ENCODE results near the gene LAMA4. TPM values are rescaled to one million over a fixed set of nuclear protein-coding genes. Genes with fewer than 3 reads are reported as not detected.

LAMA4 gene
- total RNA-seq, 4 donors from 2014 or later = 107 to 329 (median 271) TPM

GRCh38 chr6:112251171-112251875 is 3.0 kb downstream of the LAMA4 start:
- peak overlapping the region; percentile 93 to 98 for H3K27ac ChIP-seq
- no peaks in the 10 kb centered on the region for H3K4me1 ChIP-seq
- no peaks in the 10 kb centered on the region for H3K36me3 ChIP-seq
- no peaks in the 10 kb centered on the region for H3K9me3 ChIP-seq
- intact Hi-C loops (cut with DNase I; ENCODE audit: low total_unique reads) = no loop called here
- H3K4me3 ChIP-seq = peak overlapping the region; percentile 76 to 84
- TF ChIP-seq POLR2A (IDR thresholded peaks at IDR 0.05) (no peak), CTCF (IDR thresholded peaks at IDR 0.05) (no peak)
- DNase-seq = peak; percentile 76 to 84
- H3K27me3 ChIP-seq = no peaks in the 10 kb centered on the region

- DNase-seq = no peak
- TF ChIP-seq POLR2A (IDR thresholded peaks at IDR 0.05) = no peak
- no peak overlapping the region for H3K4me3 ChIP-seq
- no peaks in the 10 kb centered on the region for H3K9me3 ChIP-seq
- H3K27me3 ChIP-seq = no peaks in the 10 kb centered on the region
- peaks cover 0 to 5% of the 10 kb centered on the region in 2 donors for H3K4me1 ChIP-seq
- H3K27ac ChIP-seq = peak overlapping the region; percentile 93 to 98
- no peaks in the 10 kb centered on the region for H3K36me3 ChIP-seq
- intact Hi-C loops (cut with DNase I; ENCODE audit: low total_unique reads) = no loop called here
Observed at GRCh38 chr6:112249489-112249888, 4.9 kb downstream of the LAMA4 start.

GRCh38 chr6:112247275-112247674 is 7.1 kb downstream of the LAMA4 start:
- intact Hi-C loops (cut with DNase I; ENCODE audit: low total_unique reads) = no loop called here
- H3K4me1 ChIP-seq = peaks cover 0 to 5% of the 10 kb centered on the region in 2 donors
- H3K9me3 ChIP-seq = no peaks in the 10 kb centered on the region
- H3K27ac ChIP-seq = peak overlapping the region; percentile 76 to 98
- TF ChIP-seq POLR2A (IDR thresholded peaks at IDR 0.05) = no peak
- no peak for TF ChIP-seq CTCF (IDR thresholded peaks at IDR 0.05)
- H3K36me3 ChIP-seq = no peaks in the 10 kb centered on the region
- H3K27me3 ChIP-seq = no peaks in the 10 kb centered on the region
- H3K4me3 ChIP-seq = no peak overlapping the region
- DNase-seq = no peak

GRCh38 chr6:112245511-112246203 is 8.7 kb downstream of the LAMA4 start:
- intact Hi-C loops (cut with DNase I; ENCODE audit: low total_unique reads) = no loop called here
- peaks cover 0 to 5% of the 10 kb centered on the region in 2 donors for H3K4me1 ChIP-seq
- no peaks in the 10 kb centered on the region for H3K36me3 ChIP-seq
- H3K4me3 ChIP-seq = no peak overlapping the region
- no peaks in the 10 kb centered on the region for H3K27me3 ChIP-seq
- no peak for TF ChIP-seq CTCF (IDR thresholded peaks at IDR 0.05)
- no peak for TF ChIP-seq POLR2A (IDR thresholded peaks at IDR 0.05)
- peak overlapping the region; percentile 76 to 98 for H3K27ac ChIP-seq
- no peaks in the 10 kb centered on the region for H3K9me3 ChIP-seq
- no peak for DNase-seq

- H3K36me3 ChIP-seq = no peaks in the 10 kb centered on the region
- peak overlapping the region; percentile 76 to 98 for H3K27ac ChIP-seq
- peak overlapping the region in 1 of 2 donors; percentile 9 for H3K4me3 ChIP-seq
- intact Hi-C loops (cut with DNase I; ENCODE audit: low total_unique reads) = no loop called here
- H3K4me1 ChIP-seq = peaks cover 0 to 5% of the 10 kb centered on the region in 2 donors
- no peak for DNase-seq
- no peaks in the 10 kb centered on the region for H3K27me3 ChIP-seq
- no peaks in the 10 kb centered on the region for H3K9me3 ChIP-seq
- TF ChIP-seq CTCF (IDR thresholded peaks at IDR 0.05) = no peak
- TF ChIP-seq POLR2A (IDR thresholded peaks at IDR 0.05) = no peak
Observed at GRCh38 chr6:112243861-112244827, 10.2 kb downstream of the LAMA4 start.

Measured in uterus (tissue), 4 donors.